ENCODE data around the gene CEP170. TPM values are rescaled to one million over a fixed set of nuclear protein-coding genes. Genes with fewer than 3 reads are reported as not detected.

CEP170 gene
- total RNA-seq, 1 experiment from 2014 or later: 55.2 TPM

- Histone ChIP-seq H3K4me1 (ENCODE audit: control insufficient read depth in 1 of 2, insufficient read depth in 2 of 2, low read length in 2 of 2) (peaks cover 7 to 23% of the 10 kb centered on the region in 2 experiments; a peak in 2 of 4 replicates), H3K9me3 (ENCODE audit: control insufficient read depth in 1 of 2, insufficient read depth in 1 of 2, low read depth in 1 of 2, low read length in 2 of 2) (no peaks in the 10 kb centered on the region), H3K27me3 (ENCODE audit: insufficient read depth, low read length) (no peaks in the 10 kb centered on the region), H3K79me2 (ENCODE audit: insufficient read depth, low read length) (peaks cover 55% of the 10 kb centered on the region), H3K36me3 (ENCODE audit: control insufficient read depth in 1 of 2, insufficient read depth in 2 of 2, low read length in 2 of 2) (no peaks in the 10 kb centered on the region), H3K4me2 (ENCODE audit: low read length) (no peak overlapping the region), H3K9me2 (ENCODE audit: insufficient read depth) (no peaks in the 10 kb centered on the region), H3K4me3 (replicated peaks in 1 of 2; ENCODE audit: low read depth in 1 of 2, low read length in 2 of 2) (no peak overlapping the region), H3K9ac (ENCODE audit: low read length) (no peak overlapping the region), H4K20me1 (ENCODE audit: insufficient read depth) (no peaks in the 10 kb centered on the region), H3K27ac (ENCODE audit: low read depth, low read length) (no peak overlapping the region), H2AFZ (ENCODE audit: low read depth, low read length, poor library complexity, severe bottlenecking) (no peak overlapping the region)
- TF ChIP-seq ZNF274 (IDR thresholded peaks at IDR 0.05; ENCODE audit: low read depth, low read length) (no peak), YY1 (IDR thresholded peaks at IDR 0.05; ENCODE audit: extremely low read depth, insufficient replicate concordance, low read depth, low read length) (no peak), CTCF (IDR thresholded peaks at IDR 0.05 in 2 of 3, conservative IDR thresholded peaks at IDR 0.05 in 1 of 3; ENCODE audit: borderline replicate concordance in 1 of 3, insufficient read depth in 1 of 3, low read depth in 2 of 3, low read length in 2 of 3) (no peak), POLR2AphosphoS5 (IDR thresholded peaks at IDR 0.05; ENCODE audit: low read depth, low read length) (no peak), RAD21 (IDR thresholded peaks at IDR 0.05; ENCODE audit: low read depth) (no peak), EGR1 (IDR thresholded peaks at IDR 0.05; ENCODE audit: low read depth) (no peak)
- ATAC-seq (no peak), DNase-seq (ENCODE audit: low read depth, low spot score) (no peak)
- intact Hi-C loops (cut with micrococcal nuclease): no loop called here
- ChIA-PET POLR2A (no interaction called here), CTCF (no interaction called here), RAD21 (ENCODE audit: low non-redundant PET in 1 of 2, low total read pairs in 2 of 2, uncharacterized antibody in 2 of 2, unreplicated experiment in 2 of 2) (no interaction called here)
- BruUV-seq (replicated peaks): no TSS peak
Observed at GRCh38 chr1:243258731-243259130, 3.6 kb upstream of the CEP170 start.

GRCh38 chr1:243257189-243257588, 2.1 kb upstream of the CEP170 start:
- no TSS peak for BruUV-seq (replicated peaks)
- ATAC-seq: no peak
- Histone ChIP-seq H3K27me3 (ENCODE audit: insufficient read depth, low read length) (no peaks in the 10 kb centered on the region), H4K20me1 (ENCODE audit: insufficient read depth) (no peaks in the 10 kb centered on the region), H3K79me2 (ENCODE audit: insufficient read depth, low read length) (peaks cover 70% of the 10 kb centered on the region), H3K36me3 (ENCODE audit: control insufficient read depth in 1 of 2, insufficient read depth in 2 of 2, low read length in 2 of 2) (no peaks in the 10 kb centered on the region), H3K27ac (ENCODE audit: low read depth, low read length) (no peak overlapping the region), H3K4me1 (ENCODE audit: control insufficient read depth in 1 of 2, insufficient read depth in 2 of 2, low read length in 2 of 2) (peaks cover 17 to 31% of the 10 kb centered on the region in 2 experiments), H3K4me3 (replicated peaks in 1 of 2; ENCODE audit: low read depth in 1 of 2, low read length in 2 of 2) (peak overlapping the region; percentile 80 to 94), H3K4me2 (ENCODE audit: low read length) (peak overlapping the region; percentile 82), H2AFZ (ENCODE audit: low read depth, low read length, poor library complexity, severe bottlenecking) (no peak overlapping the region), H3K9me3 (ENCODE audit: control insufficient read depth in 1 of 2, insufficient read depth in 1 of 2, low read depth in 1 of 2, low read length in 2 of 2) (no peaks in the 10 kb centered on the region), H3K9me2 (ENCODE audit: insufficient read depth) (no peaks in the 10 kb centered on the region), H3K9ac (ENCODE audit: low read length) (peak overlapping the region; percentile 83; the same call in 1 of the 2 replicates)
- DNase-seq (ENCODE audit: low read depth, low spot score): no peak
- ChIA-PET RAD21 (ENCODE audit: low non-redundant PET in 1 of 2, low total read pairs in 2 of 2, uncharacterized antibody in 2 of 2, unreplicated experiment in 2 of 2) (no interaction called here), POLR2A (interaction anchor here (3.0 kb wide), 1 partner anchor 9 kb away, joined by 23 read pairs; no protein-coding TSS in a partner anchor), CTCF (no interaction called here)
- intact Hi-C loops (cut with micrococcal nuclease): no loop called here
- TF ChIP-seq ZNF274 (IDR thresholded peaks at IDR 0.05; ENCODE audit: low read depth, low read length) (no peak), TCF7L2 (IDR thresholded peaks at IDR 0.05; ENCODE audit: borderline replicate concordance, extremely low read depth, insufficient read depth, insufficient read length) (no peak), POLR2AphosphoS5 (IDR thresholded peaks at IDR 0.05; ENCODE audit: low read depth, low read length) (no peak), JUND (IDR thresholded peaks at IDR 0.05) (no peak), CEBPB (IDR thresholded peaks at IDR 0.05; ENCODE audit: low read depth) (no peak), REST (IDR thresholded peaks at IDR 0.05; ENCODE audit: low read depth) (no peak)
- TF ChIP-seq, protein P1, sequence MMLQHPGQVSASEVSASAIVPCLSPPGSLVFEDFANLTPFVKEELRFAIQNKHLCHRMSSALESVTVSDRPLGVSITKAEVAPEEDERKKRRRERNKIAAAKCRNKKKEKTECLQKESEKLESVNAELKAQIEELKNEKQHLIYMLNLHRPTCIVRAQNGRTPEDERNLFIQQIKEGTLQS (IDR thresholded peaks at IDR 0.05): no peak
